Neutrophil (primary cell): ENCODE measurements around the gene SNAPC3.

Experiments
- H3K27ac ChIP-seq: fragments of 200-600 bp; sonication (generic); 2 replicates; pipeline ENCODE4 v1.5.1; 2016; ENCODE audit warnings: mild to moderate bottlenecking, moderate library complexity
- H3K27me3 ChIP-seq: fragments of 200-600 bp; sonication (generic); 2 replicates; pipeline ENCODE4 v1.6.0; 2016; ENCODE audit warnings: mild to moderate bottlenecking
- H3K36me3 ChIP-seq: fragments of 200-600 bp; sonication (generic); 2 replicates; pipeline ENCODE4 v1.5.1; 2017
- H3K4me1 ChIP-seq, 2 experiments: fragments of 200-600 bp in 1 of 2; sonication (generic) in 1 of 2; 1 replicate in 1 of 2; 2 replicates in 1 of 2; pipeline versions ENCODE4 v1.5.1 to v1.6.1; 2013 to 2016; ENCODE audit warnings: low read depth in 1 of 2, low read length in 1 of 2, mild to moderate bottlenecking in 1 of 2, moderate library complexity in 1 of 2; ENCODE audit not compliant: control insufficient read depth in 1 of 2, insufficient read depth in 1 of 2
- H3K4me3 ChIP-seq, 2 experiments: fragments of 200-600 bp in 1 of 2; sonication (generic) in 1 of 2; 1 replicate in 1 of 2; 2 replicates in 1 of 2; pipeline ENCODE4 v1.5.1; 2013 to 2016; ENCODE audit warnings: low read depth in 1 of 2, low read length in 1 of 2, mild to moderate bottlenecking in 1 of 2, moderate library complexity in 1 of 2
- H3K9me3 ChIP-seq: fragments of 200-600 bp; sonication (generic); 2 replicates; pipeline ENCODE4 v1.5.1; 2016
- CTCF ChIP-seq: fragments of 200-600 bp; sonication (generic); IDR thresholded peaks from 2 replicates; pipeline ENCODE4 v1.5.1; 2016; ENCODE audit warnings: antibody characterized with exemption

Gene SNAPC3

DNA sequence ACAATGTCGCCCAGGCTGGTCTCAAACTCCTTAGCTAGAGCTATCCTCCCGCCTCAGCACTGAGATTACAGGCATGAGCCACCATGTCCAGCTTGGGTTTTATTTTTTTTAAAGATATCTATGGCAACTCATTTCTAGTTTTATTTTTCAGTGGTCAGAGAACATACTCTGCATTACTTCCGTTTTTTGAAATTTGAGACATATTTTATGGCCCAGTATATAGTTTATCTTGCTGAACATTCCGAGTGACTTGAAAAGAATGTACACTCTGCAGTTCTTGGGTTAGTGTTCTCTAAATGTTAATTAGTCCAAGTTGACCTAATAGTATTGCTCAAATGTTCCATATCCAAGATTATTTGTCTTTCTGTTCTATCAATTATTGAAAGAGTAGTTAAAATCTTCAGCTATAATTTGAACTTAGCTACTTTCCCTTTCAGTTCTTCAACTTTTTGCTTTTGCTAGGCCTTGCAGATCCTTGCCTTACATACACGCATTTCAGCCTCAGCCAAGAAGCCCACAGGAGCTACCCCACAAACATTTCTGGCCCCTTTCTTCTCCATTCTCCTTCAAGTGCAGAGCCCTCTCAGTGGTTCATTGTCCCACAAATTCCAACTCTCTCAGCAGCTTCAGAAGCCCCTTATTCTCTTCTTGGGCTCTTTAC, 22.3 kb upstream of the SNAPC3 start:
- Histone ChIP-seq H3K4me3 (no peak overlapping the region), H3K27me3 (no peaks in the 10 kb centered on the region), H3K9me3 (no peaks in the 10 kb centered on the region), H3K27ac (no peak overlapping the region), H3K4me1 (no peaks in the 10 kb centered on the region), H3K36me3 (no peaks in the 10 kb centered on the region)
- no peak for TF ChIP-seq CTCF

- no peak overlapping the region for H3K27ac ChIP-seq
- TF ChIP-seq CTCF, result no peak
- no peaks in the 10 kb centered on the region for H3K4me1 ChIP-seq
- H3K27me3 ChIP-seq, result no peaks in the 10 kb centered on the region
- H3K36me3 ChIP-seq, result no peaks in the 10 kb centered on the region
- H3K4me3 ChIP-seq, result no peak overlapping the region
- H3K9me3 ChIP-seq, result no peaks in the 10 kb centered on the region
Measured at GRCh38 chr9:15401266-15401665, 21.4 kb upstream of the SNAPC3 start.

- no peaks in the 10 kb centered on the region for H3K36me3 ChIP-seq
- TF ChIP-seq CTCF, result no peak
Measured at GRCh38 chr9:15403155-15403554, 19.5 kb upstream of the SNAPC3 start.

DNA sequence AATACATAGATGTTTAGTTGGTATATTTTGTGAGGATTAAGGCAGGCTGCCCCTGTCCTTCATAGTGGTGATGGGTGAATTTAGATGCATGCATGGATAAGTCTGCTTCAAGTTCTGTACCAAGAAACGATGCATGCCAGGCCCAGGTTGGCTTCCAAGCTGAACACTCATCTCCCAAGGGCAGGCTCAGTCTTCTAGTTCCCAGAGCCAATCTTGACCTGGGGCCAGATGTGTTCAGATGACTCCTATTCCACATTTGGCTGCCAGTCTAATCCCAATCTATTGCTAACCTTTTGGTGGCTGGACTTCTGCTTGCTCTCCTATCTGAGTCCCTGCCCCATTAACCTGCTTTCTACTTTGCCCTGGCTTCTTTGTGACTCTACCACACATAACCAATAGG, 18.5 kb upstream of the SNAPC3 start:
- TF ChIP-seq CTCF, result no peak
- no peaks in the 10 kb centered on the region for H3K4me1 ChIP-seq
- H3K4me3 ChIP-seq, result no peak overlapping the region
- no peak overlapping the region for H3K27ac ChIP-seq
- no peaks in the 10 kb centered on the region for H3K36me3 ChIP-seq
- no peaks in the 10 kb centered on the region for H3K9me3 ChIP-seq
- H3K27me3 ChIP-seq, result no peaks in the 10 kb centered on the region

More at GRCh38 chr9:15403155-15403554, 19.5 kb upstream of the SNAPC3 start:
- no peaks in the 10 kb centered on the region for H3K9me3 ChIP-seq
- H3K4me1 ChIP-seq, result no peaks in the 10 kb centered on the region
- H3K4me3 ChIP-seq, result no peak overlapping the region
- no peak overlapping the region for H3K27ac ChIP-seq
- no peaks in the 10 kb centered on the region for H3K27me3 ChIP-seq

- H3K27ac ChIP-seq, result no peak overlapping the region
- no peak for TF ChIP-seq CTCF
- H3K36me3 ChIP-seq, result no peaks in the 10 kb centered on the region
- no peaks in the 10 kb centered on the region for H3K27me3 ChIP-seq
- no peak overlapping the region for H3K4me3 ChIP-seq
- H3K9me3 ChIP-seq, result no peaks in the 10 kb centered on the region
- peaks cover 0 to under 1% of the 10 kb centered on the region in 2 experiments for H3K4me1 ChIP-seq
Measured at GRCh38 chr9:15416880-15417279, 5.8 kb upstream of the SNAPC3 start.
